HG03442 (cell line): ENCODE measurements around the gene PRR33.

Source experiments
- ATAC-seq: cut with Tn5 transposase; IDR thresholded peaks from one replicate; pipeline ENCODE4 v1.9.1; 2021; ENCODE audit warnings: mild to moderate bottlenecking, moderate library complexity; ENCODE audit not compliant: unreplicated experiment

The PRR33 gene

DNA sequence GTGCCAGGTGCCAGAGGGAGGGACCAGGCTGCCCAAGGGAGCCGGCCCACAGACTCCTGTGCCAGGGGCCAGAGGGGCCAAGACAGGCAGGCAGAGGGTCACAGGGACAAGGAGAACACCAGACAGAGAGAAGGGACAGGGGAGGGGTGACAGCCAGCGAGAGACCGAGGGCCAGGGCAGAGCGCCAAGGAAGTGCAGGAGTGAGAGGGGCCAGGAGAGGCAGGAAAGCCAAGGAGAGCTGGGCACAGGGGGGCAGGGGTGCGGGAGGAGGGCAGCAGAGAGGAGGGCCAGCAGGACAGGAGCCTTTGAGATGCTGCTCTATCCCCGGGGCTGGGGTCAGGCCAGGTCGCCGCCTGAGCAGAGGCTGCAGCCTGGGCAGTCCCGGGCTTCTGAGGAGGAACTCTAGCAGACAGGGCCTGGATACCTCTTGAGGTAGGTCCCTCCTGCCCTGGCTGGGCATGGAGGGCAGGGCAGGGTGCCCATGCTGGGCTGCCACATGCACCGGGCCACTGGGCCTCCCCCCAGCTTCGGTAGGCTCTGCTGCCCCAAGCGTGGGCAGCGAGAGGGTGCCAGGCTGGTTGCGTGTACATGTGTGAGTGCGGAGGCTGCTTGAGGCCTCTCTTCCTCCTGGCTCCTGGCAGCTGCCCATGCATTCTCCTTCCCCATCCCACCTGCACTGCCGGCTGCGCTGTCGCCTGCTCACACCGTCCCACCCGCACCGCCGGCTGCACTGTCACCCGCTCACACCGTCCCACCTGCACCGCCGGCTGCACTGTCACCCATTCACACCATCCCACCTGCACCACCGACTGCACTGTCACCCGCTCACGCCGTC, 26.6 kb downstream of the PRR33 start:
- no peak for ATAC-seq

DNA sequence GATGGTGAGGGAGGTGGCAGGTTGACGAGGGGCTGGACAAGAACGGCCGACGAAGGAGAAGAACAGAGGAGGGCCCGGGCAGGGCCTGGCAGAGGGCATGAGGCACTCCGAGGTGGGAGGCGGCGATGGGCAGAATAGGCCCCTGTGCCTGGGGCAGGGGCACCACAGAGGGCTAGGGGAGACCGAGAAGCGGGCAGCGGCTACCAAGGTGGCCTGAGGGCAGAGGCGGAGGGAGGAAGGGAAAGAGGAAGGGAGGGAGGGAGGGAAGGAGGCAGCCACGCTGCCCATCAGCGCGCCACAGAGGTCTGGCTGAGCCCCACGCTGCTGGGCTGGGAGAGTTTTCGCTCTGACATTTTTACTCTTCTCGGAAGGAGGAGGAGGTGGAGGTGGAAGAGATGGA, 27.5 kb downstream of the PRR33 start:
- no peak for ATAC-seq

DNA sequence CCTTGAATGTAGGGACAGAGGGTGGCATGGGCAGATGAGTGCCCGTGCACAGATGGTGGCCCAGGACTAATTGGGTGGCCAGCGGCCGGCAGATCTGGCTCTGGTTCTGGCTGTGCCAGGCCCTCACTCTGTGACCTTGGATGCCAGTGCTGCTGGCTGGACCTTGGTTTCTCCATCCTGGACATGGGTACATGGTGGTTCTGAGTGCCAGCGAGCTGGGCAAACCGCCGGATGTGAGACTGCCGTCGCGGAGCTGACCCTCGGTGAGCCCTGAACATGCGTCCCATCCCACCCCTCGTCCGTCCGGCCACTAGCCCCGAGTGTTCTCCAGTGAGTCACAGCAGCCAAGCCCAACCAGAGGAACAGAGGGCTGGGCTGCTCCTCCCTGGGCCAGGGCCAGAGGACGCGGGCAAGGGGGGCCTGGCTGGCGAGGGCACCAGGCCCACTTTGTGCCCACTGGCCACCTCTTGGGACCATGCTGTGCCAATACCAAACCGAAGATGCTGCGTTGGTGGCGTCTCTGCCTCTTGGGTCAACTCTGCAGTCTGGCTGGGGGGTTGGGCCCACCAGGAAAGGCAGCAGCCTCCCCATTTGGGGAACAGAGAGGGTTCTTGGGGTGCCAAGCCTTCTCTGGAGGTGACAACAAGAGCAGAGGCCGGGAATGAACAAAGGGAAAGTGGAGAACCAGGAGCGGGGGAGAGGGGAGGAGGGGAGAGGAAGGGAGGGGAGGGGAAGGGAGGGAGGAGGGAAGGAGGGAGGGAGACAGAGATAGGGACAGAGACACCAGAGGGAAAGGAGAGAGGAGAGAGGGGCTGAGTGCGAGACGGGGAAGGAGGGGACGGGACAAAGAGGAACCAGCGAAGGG, 28.1 kb downstream of the PRR33 start:
- ATAC-seq = no peak

- no peak for ATAC-seq
These were observed 28.9 kb downstream of the PRR33 start for GRCh38 chr11:1862588-1863351.

- ATAC-seq = no peak
These were observed 30.0 kb downstream of the PRR33 start for GRCh38 chr11:1861435-1862411.

- no peak for ATAC-seq
These were observed 31.6 kb downstream of the PRR33 start for GRCh38 chr11:1860108-1860507.

DNA sequence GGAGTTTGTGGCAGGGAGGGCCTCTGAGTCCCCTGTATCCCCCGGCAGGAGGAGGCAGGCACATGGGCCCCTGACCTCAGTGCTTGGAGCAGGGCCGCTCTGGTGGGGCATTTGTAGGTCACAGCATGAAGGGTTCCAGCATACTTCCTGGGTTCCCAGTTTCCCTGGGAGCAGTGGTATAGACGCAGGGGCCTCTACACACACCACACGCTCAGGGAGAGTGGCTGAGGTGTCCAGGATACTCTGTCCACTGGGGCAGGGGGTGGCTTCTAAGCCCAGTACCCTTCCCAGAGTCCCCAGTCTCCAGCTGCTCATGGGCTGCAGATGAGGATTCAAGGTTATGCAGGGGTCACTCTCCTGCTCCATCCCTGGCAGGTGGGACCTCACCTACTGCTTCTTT, 32.7 kb downstream of the PRR33 start:
- no peak for ATAC-seq

GRCh38 chr11:1858576-1858975, 33.1 kb downstream of the PRR33 start:
- ATAC-seq = no peak

GRCh38 chr11:1858154-1858553, 33.5 kb downstream of the PRR33 start:
- no peak for ATAC-seq

DNA sequence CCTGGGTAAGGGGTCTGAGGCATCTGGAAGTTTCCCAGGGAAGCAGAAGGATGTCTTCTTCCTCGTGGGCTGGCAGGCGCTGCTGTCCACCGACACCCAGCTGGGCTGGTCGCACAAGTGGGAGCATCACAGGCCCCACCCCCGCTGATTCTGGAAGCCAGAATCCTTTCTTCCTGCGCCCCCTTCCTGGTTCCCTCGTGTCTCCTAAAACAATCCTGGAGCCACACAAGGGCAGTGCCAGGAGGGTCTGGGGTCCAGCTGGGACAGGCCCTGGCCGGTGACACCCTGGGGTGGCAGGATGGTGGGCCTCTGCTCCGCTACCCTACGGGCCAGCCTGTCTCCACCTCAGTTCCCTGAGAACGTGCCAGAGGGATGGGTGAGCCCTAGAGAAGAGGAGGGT, 34.6 kb downstream of the PRR33 start:
- ATAC-seq = no peak

DNA sequence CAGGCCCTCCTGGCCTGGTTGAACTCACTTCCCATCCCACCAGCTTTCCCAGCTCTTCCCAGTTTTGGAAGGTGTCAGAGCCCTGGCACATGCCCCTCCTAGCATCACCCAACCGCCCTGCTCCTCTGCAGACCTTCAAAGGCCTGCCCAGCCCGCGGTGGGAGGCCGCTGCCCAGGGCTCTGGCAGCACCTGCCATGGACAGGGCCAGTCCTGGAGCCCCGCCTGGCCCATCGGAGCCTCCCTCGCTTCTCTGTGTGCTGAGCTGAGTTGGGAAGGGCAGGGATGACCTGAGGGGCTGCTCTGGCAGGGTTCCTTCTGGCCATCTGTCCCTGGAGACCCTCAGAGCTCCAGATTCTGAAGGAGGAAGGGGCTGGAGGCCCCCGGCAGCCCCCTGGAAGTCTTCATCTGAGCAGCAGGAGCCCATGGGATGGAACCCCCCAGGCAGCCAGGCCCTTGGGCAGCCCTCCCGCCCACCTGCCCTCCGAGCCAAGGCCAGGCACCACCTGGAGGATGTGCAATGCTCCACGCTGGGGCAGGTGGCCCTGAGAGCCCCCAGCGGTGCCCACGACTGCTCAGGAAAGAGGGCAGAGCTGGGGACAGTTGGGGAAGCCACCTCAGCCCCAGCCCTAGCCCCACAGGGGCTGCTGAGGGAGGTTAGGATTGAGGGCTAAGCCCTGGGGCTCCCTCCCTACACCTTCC, 35.2 kb downstream of the PRR33 start:
- ATAC-seq = no peak

- ATAC-seq = no peak
These were observed 35.8 kb downstream of the PRR33 start for GRCh38 chr11:1855886-1856265.

- peak; percentile 34 for ATAC-seq
These were observed 36.5 kb downstream of the PRR33 start for GRCh38 chr11:1854949-1855885.

GRCh38 chr11:1854132-1854948, 37.4 kb downstream of the PRR33 start:
- peak; percentile 22 for ATAC-seq

- ATAC-seq = no peak
These were observed 38.1 kb downstream of the PRR33 start for GRCh38 chr11:1853376-1854131.

DNA sequence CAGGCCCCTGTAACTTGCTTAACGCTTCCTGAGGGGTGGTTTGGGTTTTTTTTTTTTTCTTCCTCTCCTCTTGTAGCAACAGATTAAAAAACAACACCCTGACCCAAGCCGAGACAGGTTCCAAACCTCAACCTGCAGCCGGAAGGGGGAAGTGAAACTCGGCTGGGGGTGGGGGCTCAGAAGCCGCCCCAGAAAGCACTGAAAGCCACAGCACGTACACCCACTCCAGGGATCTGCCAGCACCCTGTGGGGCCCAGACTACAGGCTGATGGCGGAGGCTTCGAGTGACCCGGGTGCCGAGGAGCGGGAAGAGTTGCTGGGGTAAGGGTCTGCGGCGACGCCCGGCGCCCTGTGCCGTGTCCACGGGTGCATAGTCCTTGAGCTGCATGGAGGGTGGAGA, 38.8 kb downstream of the PRR33 start, which contains the start of gene LSP1:
Gene LSP1 (plus strand): TSS at position 208 of the 400 bp plus-strand sequence. CDS start 61 bp downstream, at position 269.
- peak; percentile 39 for ATAC-seq
